Stimulated activated naive CD8-positive, alpha-beta T cell treated with anti-CD3 and anti-CD28 coated beads, Interleukin-15, amount 100 ng/mL, for 72 hours (primary cell): Measurements from ENCODE around the gene FAM120A.
"Not testable (repeated sequence)": the region's sequence is repeated elsewhere in the genome, so short reads cannot be mapped to it uniquely, and the experiment has no call there.

Experiments
- ATAC-seq: fragments of 150-1000 bp; cut with Tn5 transposase; 2 replicates; pipeline ENCODE4 v1.10.0; 2021; ENCODE audit warnings: mild to moderate bottlenecking, moderate library complexity
- DNase-seq, 2 donors: peaks; one replicate each; pipeline ENCODE4 v3.0.0; 2021 to 2022
- H3K27ac Mint-ChIP-seq, 2 donors: one replicate each; pipeline ENCODE4 v1.8.0; 2022; ENCODE audit warnings: mild to moderate bottlenecking in 2 of 2, mixed read lengths in 2 of 2, moderate library complexity in 2 of 2
- H3K27me3 Mint-ChIP-seq: one replicate; pipeline ENCODE4 v1.8.0; 2022; ENCODE audit warnings: mixed read lengths
- H3K4me1 Mint-ChIP-seq: one replicate; pipeline ENCODE4 v1.8.0; 2022; ENCODE audit warnings: mild to moderate bottlenecking, mixed read lengths
- H3K4me3 Mint-ChIP-seq, 2 donors: one replicate each; pipeline ENCODE4 v1.8.0; 2022; ENCODE audit warnings: mild to moderate bottlenecking in 2 of 2, mixed read lengths in 2 of 2, moderate library complexity in 1 of 2
- H3K9me3 Mint-ChIP-seq, 2 donors: one replicate each; pipeline ENCODE4 v1.8.0; 2022; ENCODE audit warnings: mixed read lengths in 2 of 2

The FAM120A gene

GRCh38 chr9:93507768-93508167 lies 56.3 kb downstream of the FAM120A start:
- H3K4me3 Mint-ChIP-seq = no peak overlapping the region
- no peaks in the 10 kb centered on the region for H3K27me3 Mint-ChIP-seq
- ATAC-seq (peak; percentile 52), DNase-seq (no peak)
- H3K4me1 Mint-ChIP-seq = peaks cover 64% of the 10 kb centered on the region
- H3K27ac Mint-ChIP-seq = peak overlapping the region; percentile 26 to 81
- H3K9me3 Mint-ChIP-seq = no peaks in the 10 kb centered on the region

- DNase-seq (no peak), ATAC-seq (no peak)
- peaks cover 63% of the 10 kb centered on the region for H3K4me1 Mint-ChIP-seq
- H3K9me3 Mint-ChIP-seq = no peaks in the 10 kb centered on the region
- no peak overlapping the region for H3K27ac Mint-ChIP-seq
- H3K4me3 Mint-ChIP-seq = no peak overlapping the region
- no peaks in the 10 kb centered on the region for H3K27me3 Mint-ChIP-seq
Observed at GRCh38 chr9:93508207-93508606, 56.7 kb downstream of the FAM120A start.

GRCh38 chr9:93509084-93509483 lies 57.6 kb downstream of the FAM120A start:
- DNase-seq (no peak), ATAC-seq (no peak)
- Mint-ChIP-seq H3K9me3 (no peaks in the 10 kb centered on the region), H3K27me3 (no peaks in the 10 kb centered on the region), H3K4me3 (no peak overlapping the region), H3K27ac (peak overlapping the region in 1 of 2 donors; percentile 4), H3K4me1 (peaks cover 65% of the 10 kb centered on the region)

GRCh38 chr9:93510041-93510440 lies 58.6 kb downstream of the FAM120A start:
- Mint-ChIP-seq H3K9me3 (no peaks in the 10 kb centered on the region), H3K4me1 (peaks cover 57% of the 10 kb centered on the region), H3K27ac (peak overlapping the region in 1 of 2 donors; percentile 34), H3K4me3 (no peak overlapping the region), H3K27me3 (no peaks in the 10 kb centered on the region)
- no peak for ATAC-seq
- DNase-seq = no peak

GRCh38 chr9:93511228-93511627 lies 59.7 kb downstream of the FAM120A start:
- peaks cover 50% of the 10 kb centered on the region for H3K4me1 Mint-ChIP-seq
- ATAC-seq = not testable (repeated sequence)

GRCh38 chr9:93512170-93512812 lies 60.8 kb downstream of the FAM120A start:
- H3K9me3 Mint-ChIP-seq, H3K27me3 Mint-ChIP-seq, H3K4me3 Mint-ChIP-seq, DNase-seq, ATAC-seq: not testable (repeated sequence)
- peaks cover 43% of the 10 kb centered on the region for H3K4me1 Mint-ChIP-seq
- H3K27ac Mint-ChIP-seq = peak overlapping the region in 1 of 2 donors; percentile 19

More at GRCh38 chr9:93511228-93511627, 59.7 kb downstream of the FAM120A start:
- H3K27me3 Mint-ChIP-seq, H3K9me3 Mint-ChIP-seq, DNase-seq, H3K4me3 Mint-ChIP-seq, H3K27ac Mint-ChIP-seq: not testable (repeated sequence)

DNA sequence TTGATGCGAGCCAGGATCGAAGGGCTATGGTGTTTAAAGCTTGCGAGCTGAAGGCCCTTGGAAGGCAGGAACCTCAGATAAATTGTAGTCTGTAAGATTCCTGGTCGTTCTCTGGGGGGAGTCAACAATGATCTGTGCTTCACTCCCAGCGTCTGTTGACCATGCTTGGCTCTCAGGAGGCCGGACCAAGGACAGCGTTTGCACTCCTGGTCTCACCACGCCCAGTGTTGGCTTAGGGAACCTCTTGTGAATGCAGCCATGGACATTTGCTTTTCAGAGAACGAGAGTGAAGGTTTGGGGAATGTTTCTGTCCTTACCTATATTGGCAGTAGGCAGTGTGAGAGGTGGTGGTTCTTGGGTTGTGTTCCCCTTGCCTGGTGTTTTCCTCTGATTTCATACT lies 62.1 kb downstream of the FAM120A start:
- peak overlapping the region in 1 of 2 donors; percentile 90 for H3K27ac Mint-ChIP-seq
- H3K4me3 Mint-ChIP-seq = no peak overlapping the region
- DNase-seq (no peak), ATAC-seq (no peak)
- no peaks in the 10 kb centered on the region for H3K9me3 Mint-ChIP-seq
- no peaks in the 10 kb centered on the region for H3K27me3 Mint-ChIP-seq
- peaks cover 30% of the 10 kb centered on the region for H3K4me1 Mint-ChIP-seq

DNA sequence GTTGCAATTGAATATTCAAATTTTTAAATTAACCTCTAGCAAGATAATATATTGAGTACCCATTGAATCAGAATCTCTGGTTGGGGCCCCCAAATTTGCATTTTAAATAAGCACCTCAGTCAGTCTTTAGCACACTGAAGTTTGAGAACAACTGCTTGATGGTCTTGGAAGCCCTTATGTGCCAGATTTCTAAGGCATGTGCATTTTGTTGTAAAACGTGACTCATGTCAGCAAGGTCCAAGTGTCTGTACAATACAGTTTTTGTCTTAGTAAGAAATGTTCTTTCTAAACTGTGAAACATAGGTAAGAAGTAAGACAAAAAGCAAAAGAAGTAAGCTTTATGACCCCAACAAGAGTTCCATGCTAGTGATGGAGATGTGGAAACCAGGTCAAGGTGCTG lies 65.8 kb downstream of the FAM120A start:
- H3K27me3 Mint-ChIP-seq = no peaks in the 10 kb centered on the region
- H3K4me3 Mint-ChIP-seq = no peak overlapping the region
- H3K9me3 Mint-ChIP-seq = no peaks in the 10 kb centered on the region
- ATAC-seq (no peak), DNase-seq (no peak)
- H3K4me1 Mint-ChIP-seq = peaks cover 20% of the 10 kb centered on the region
- no peak overlapping the region for H3K27ac Mint-ChIP-seq

GRCh38 chr9:93520523-93520922 lies 69.0 kb downstream of the FAM120A start:
- no peak overlapping the region for H3K27ac Mint-ChIP-seq
- H3K9me3 Mint-ChIP-seq = no peaks in the 10 kb centered on the region
- no peak overlapping the region for H3K4me3 Mint-ChIP-seq
- DNase-seq (no peak), ATAC-seq (peak; percentile 31)
- peaks cover 10% of the 10 kb centered on the region for H3K4me1 Mint-ChIP-seq
- no peaks in the 10 kb centered on the region for H3K27me3 Mint-ChIP-seq

DNA sequence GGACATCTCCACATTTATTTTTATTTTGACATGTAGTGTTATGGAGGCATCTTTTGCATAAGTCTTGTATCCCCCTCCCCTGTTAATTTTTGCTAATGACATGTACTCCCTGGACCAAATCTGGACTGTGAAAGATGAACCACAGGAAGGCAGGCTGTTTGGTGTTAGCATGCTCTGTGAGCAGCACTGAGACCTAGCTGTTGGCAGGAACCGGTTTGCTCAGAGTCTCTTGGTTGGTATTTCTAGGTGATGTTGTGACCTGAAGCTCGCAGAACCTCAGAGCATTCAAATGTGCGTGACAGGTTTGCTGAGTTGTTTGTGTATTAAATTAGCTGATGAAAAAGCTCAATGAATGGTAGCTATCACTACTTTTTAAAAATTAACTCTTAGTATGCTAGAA lies 71.3 kb downstream of the FAM120A start:
- H3K27me3 Mint-ChIP-seq = no peaks in the 10 kb centered on the region
- no peak for ATAC-seq
- H3K9me3 Mint-ChIP-seq = no peaks in the 10 kb centered on the region

DNA sequence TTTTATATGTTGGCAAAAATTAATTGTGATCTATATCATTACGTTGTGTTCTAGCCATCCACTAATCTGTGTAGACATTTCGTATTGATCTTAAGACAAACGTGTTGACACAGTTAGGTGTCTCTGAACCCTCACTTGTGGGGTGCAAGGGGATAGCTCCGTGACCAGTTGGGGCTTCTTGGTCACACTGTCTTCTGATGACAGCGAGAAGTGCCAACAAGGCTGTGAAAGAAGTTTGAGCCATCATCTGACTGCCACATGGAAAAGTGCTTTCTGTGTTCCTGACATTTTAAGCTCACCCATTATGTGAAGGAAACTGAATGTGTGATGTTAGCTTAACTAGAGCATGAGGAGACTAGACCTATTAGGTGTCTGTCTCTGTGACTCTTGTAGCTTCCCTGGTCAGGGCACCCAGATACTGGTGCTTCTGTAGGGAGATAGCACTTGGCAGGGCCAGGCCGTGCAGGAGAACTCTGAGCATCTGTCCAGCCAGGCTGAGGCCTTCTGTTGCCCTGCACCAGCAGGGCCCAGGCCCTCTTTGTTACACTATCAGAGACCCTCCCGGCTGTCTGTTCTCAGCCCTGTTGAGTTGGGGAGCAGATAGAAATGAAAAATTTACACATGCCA lies 72.1 kb downstream of the FAM120A start:
- ATAC-seq (no peak), DNase-seq (no peak)
- Mint-ChIP-seq H3K4me1 (peaks cover 10% of the 10 kb centered on the region), H3K27ac (no peak overlapping the region), H3K9me3 (no peaks in the 10 kb centered on the region), H3K27me3 (no peaks in the 10 kb centered on the region), H3K4me3 (no peak overlapping the region)

More for the DNA sequence above, 71.3 kb downstream of the FAM120A start:
- Mint-ChIP-seq H3K4me3 (no peak overlapping the region), H3K27ac (no peak overlapping the region), H3K4me1 (peaks cover 10% of the 10 kb centered on the region)
- DNase-seq = no peak

DNA sequence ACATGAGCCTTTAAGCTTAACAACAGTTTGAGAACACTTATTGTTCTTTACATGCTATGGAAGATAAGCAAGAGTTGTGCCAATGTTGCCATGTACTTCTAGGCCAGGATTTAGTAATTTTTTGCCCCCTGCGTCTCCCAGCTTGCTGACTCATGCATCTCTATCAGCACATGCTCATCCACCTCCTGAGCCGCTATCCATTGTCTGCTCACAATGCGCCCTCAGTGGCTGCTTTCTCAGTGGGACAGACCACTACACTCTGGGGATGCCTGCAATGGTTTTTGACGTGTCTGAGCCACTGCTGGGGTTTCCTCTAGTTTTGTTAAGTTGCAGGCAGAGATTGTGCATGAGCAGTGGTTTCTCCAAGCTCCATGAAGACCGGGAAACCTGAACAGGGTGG lies 74.0 kb downstream of the FAM120A start:
- no peak overlapping the region for H3K27ac Mint-ChIP-seq
- DNase-seq (no peak), ATAC-seq (no peak)
- no peaks in the 10 kb centered on the region for H3K9me3 Mint-ChIP-seq
- no peaks in the 10 kb centered on the region for H3K27me3 Mint-ChIP-seq
- H3K4me1 Mint-ChIP-seq = peaks cover 8% of the 10 kb centered on the region
- H3K4me3 Mint-ChIP-seq = no peak overlapping the region

DNA sequence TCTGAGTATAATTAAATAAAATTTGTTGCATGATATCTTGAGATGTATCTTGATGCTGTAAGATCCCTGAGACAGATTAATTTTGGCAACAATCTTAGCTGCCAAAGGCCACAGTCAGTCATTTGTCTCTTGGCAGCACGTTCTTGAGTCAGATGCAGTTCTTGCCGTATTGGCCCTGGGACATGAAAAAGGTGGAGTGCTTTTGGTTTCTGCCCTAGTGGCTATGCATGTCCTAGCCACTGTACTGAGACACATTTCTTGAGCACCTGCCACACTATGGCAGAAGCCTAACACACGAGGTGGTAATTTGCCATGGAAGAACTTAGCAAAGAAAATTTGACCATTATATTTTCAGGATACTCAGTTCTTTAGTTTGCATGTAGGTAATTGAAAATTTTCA lies 79.9 kb downstream of the FAM120A start:
- Mint-ChIP-seq H3K9me3 (no peaks in the 10 kb centered on the region), H3K4me3 (no peak overlapping the region), H3K4me1 (peaks cover 11% of the 10 kb centered on the region), H3K27me3 (no peaks in the 10 kb centered on the region), H3K27ac (no peak overlapping the region)
- no peak for DNase-seq
- ATAC-seq = no peak

GRCh38 chr9:93532141-93532540 lies 80.7 kb downstream of the FAM120A start:
- no peak for ATAC-seq
- H3K9me3 Mint-ChIP-seq = no peaks in the 10 kb centered on the region
- no peak overlapping the region for H3K4me3 Mint-ChIP-seq
- H3K27ac Mint-ChIP-seq = peak overlapping the region in 1 of 2 donors; percentile 63
- H3K27me3 Mint-ChIP-seq = no peaks in the 10 kb centered on the region
- no peak for DNase-seq
- H3K4me1 Mint-ChIP-seq = peaks cover 11% of the 10 kb centered on the region

DNA sequence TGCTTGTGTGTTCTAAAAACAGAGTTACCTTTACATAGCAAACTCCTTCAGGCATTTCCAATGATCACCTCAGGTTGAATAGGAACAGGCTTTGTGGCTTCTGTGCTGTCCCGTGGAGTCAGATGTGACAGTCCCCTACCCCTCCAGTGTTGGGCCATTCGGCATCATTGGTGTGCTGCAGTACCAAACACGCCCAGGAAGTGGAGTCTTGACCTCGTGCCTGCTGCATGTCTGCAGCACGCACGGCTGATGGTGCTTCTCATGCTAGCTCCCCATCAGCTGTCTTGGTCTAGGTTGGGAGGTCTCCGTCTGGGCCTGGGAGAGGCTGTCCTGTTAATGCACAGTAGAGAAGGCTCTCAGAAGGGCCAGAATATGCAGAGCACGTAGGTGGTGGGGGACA lies 82.4 kb downstream of the FAM120A start:
- Mint-ChIP-seq H3K9me3 (no peaks in the 10 kb centered on the region), H3K27ac (peak overlapping the region in 1 of 2 donors; percentile 82), H3K4me1 (peaks cover 11% of the 10 kb centered on the region), H3K4me3 (no peak overlapping the region), H3K27me3 (no peaks in the 10 kb centered on the region)
- DNase-seq = no peak
- ATAC-seq = no peak

DNA sequence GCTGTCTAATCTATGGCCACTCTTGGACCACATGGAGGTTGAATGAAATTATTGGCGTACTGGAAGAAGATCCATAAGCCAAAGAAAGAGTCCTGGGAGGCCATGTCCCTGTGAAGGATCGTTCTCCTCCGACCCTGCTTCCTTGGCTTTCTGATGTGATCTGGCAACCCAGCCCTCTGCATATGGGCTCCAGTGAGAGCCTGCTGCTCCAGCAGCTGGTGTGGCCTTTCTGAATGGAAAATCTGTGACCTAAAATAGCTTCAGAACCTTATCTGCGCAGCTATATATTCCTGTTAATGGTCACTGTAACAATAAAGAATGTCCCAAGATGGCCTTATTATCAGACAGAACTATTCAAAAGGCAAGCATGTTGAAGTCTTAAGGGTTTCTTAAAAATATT lies 84.7 kb downstream of the FAM120A start:
- no peaks in the 10 kb centered on the region for H3K27me3 Mint-ChIP-seq
- H3K4me1 Mint-ChIP-seq = peaks cover 18% of the 10 kb centered on the region
- DNase-seq = no peak
- no peaks in the 10 kb centered on the region for H3K9me3 Mint-ChIP-seq
- H3K27ac Mint-ChIP-seq = no peak overlapping the region
- no peak overlapping the region for H3K4me3 Mint-ChIP-seq
- no peak for ATAC-seq

- Mint-ChIP-seq H3K9me3 (no peaks in the 10 kb centered on the region), H3K4me3 (no peak overlapping the region), H3K27me3 (no peaks in the 10 kb centered on the region), H3K4me1 (peaks cover 19% of the 10 kb centered on the region), H3K27ac (no peak overlapping the region)
- no peak for ATAC-seq
- no peak for DNase-seq
Observed at GRCh38 chr9:93536874-93537273, 85.4 kb downstream of the FAM120A start.
